ENCODE results near the gene AEN. TPM values are rescaled to one million over a fixed set of nuclear protein-coding genes. Genes with fewer than 3 reads are reported as not detected.

Gene AEN
- total RNA-seq, 6 donors from 2014 or later, result 7.5 to 37.6 (median 18.4) TPM

GRCh38 chr15:88646951-88647350 is 25.8 kb downstream of the AEN start:
- ATAC-seq (ENCODE audit: low FRiP score in 2 of 2) (no peak), DNase-seq (peak in 1 of 2 donors; percentile 5)
- Histone ChIP-seq H3K9me3 (no peaks in the 10 kb centered on the region), H3K36me3 (peaks cover 0 to 13% (median 2%) of the 10 kb centered on the region in 4 donors), H3K27ac (peak overlapping the region in 2 of 4 donors; percentile 7 to 92), H3K27me3 (no peaks in the 10 kb centered on the region), H3K4me3 (no peak overlapping the region), H3K4me1 (peaks cover 27 to 32% (median 30%) of the 10 kb centered on the region in 4 donors)
- TF ChIP-seq EP300 (IDR thresholded peaks at IDR 0.05) (no peak), POLR2A (IDR thresholded peaks at IDR 0.05) (no peak), CTCF (IDR thresholded peaks at IDR 0.05) (no peak), POLR2AphosphoS5 (IDR thresholded peaks at IDR 0.05) (no peak)
- 80 to 83% methylated on average over 5 of the region's 5 CpGs for WGBS, 2 donors

GRCh38 chr15:88647351-88648105 is 26.4 kb downstream of the AEN start:
- peaks cover 0 to 13% (median 2%) of the 10 kb centered on the region in 4 donors for H3K36me3 ChIP-seq
- no peaks in the 10 kb centered on the region for H3K9me3 ChIP-seq
- no peak overlapping the region for H3K4me3 ChIP-seq
- H3K27me3 ChIP-seq, result no peaks in the 10 kb centered on the region
- DNase-seq, result peak in 1 of 2 donors; percentile 65
- H3K27ac ChIP-seq, result peak overlapping the region in 3 of 4 donors; percentile 84 to 92 (median 85)
- TF ChIP-seq EP300 (IDR thresholded peaks at IDR 0.05) (peak in 1 of 4 donors; percentile 24), POLR2A (IDR thresholded peaks at IDR 0.05) (no peak)
- WGBS, 2 donors, result 79 to 88% methylated on average over 9 to 11 of the region's 11 CpGs
- ATAC-seq (ENCODE audit: low FRiP score in 2 of 2), result no peak
- H3K4me1 ChIP-seq, result peaks cover 27 to 32% (median 28%) of the 10 kb centered on the region in 4 donors

GRCh38 chr15:88648357-88649214 is 27.4 kb downstream of the AEN start:
- 71 to 75% methylated on average over 9 to 12 of the region's 12 CpGs for WGBS, 2 donors
- TF ChIP-seq EP300 (IDR thresholded peaks at IDR 0.05) (peak in 1 of 4 donors; percentile 41), POLR2AphosphoS5 (IDR thresholded peaks at IDR 0.05) (no peak)
- peaks cover 0 to 14% (median 3%) of the 10 kb centered on the region in 4 donors for H3K36me3 ChIP-seq
- no peaks in the 10 kb centered on the region for H3K9me3 ChIP-seq
- H3K27ac ChIP-seq, result peak overlapping the region; percentile 77 to 92 (median 84)
- H3K4me3 ChIP-seq, result no peak overlapping the region
- ATAC-seq (ENCODE audit: low FRiP score in 2 of 2) (peak in 1 of 2 donors; percentile 25), DNase-seq (peak in 1 of 2 donors; percentile 63)
- H3K27me3 ChIP-seq, result no peaks in the 10 kb centered on the region
- H3K4me1 ChIP-seq, result peaks cover 27 to 30% (median 30%) of the 10 kb centered on the region in 4 donors

GRCh38 chr15:88649286-88649733 is 28.2 kb downstream of the AEN start:
- H3K9me3 ChIP-seq, result no peaks in the 10 kb centered on the region
- ATAC-seq (ENCODE audit: low FRiP score in 2 of 2), result peak; percentile 6 to 43
- no peak overlapping the region for H3K4me3 ChIP-seq
- 29 to 50% methylated on average over 5 to 12 of the region's 12 CpGs for WGBS, 2 donors
- H3K4me1 ChIP-seq, result peaks cover 27 to 30% (median 30%) of the 10 kb centered on the region in 4 donors
- peak overlapping the region; percentile 77 to 92 (median 84) for H3K27ac ChIP-seq
- H3K36me3 ChIP-seq, result peaks cover 0 to 17% (median 3%) of the 10 kb centered on the region in 4 donors
- peak; percentile 57 to 81 for DNase-seq
- no peaks in the 10 kb centered on the region for H3K27me3 ChIP-seq
- TF ChIP-seq CTCF (IDR thresholded peaks at IDR 0.05) (no peak), EP300 (IDR thresholded peaks at IDR 0.05) (peak in 3 of 4 donors; percentile 62 to 85 (median 70)), POLR2AphosphoS5 (IDR thresholded peaks at IDR 0.05) (peak; percentile 39 to 92), POLR2A (IDR thresholded peaks at IDR 0.05) (no peak)

- H3K27ac ChIP-seq, result peak overlapping the region; percentile 77 to 92 (median 84)
- WGBS, 2 donors, result 78 to 88% methylated on average over 12 to 22 of the region's 23 CpGs
These were observed 28.8 kb downstream of the AEN start for GRCh38 chr15:88649753-88650551.

More at GRCh38 chr15:88649753-88650551, 28.8 kb downstream of the AEN start:
- peaks cover 0 to 24% (median 1%) of the 10 kb centered on the region in 4 donors for H3K36me3 ChIP-seq
- peak in 1 of 2 donors; percentile 20 for DNase-seq
- peak in 1 of 2 donors; percentile 4 for ATAC-seq (ENCODE audit: low FRiP score in 2 of 2)
- peaks cover 27 to 30% (median 30%) of the 10 kb centered on the region in 4 donors for H3K4me1 ChIP-seq
- H3K9me3 ChIP-seq, result no peaks in the 10 kb centered on the region
- H3K4me3 ChIP-seq, result no peak overlapping the region
- no peak for TF ChIP-seq POLR2A (IDR thresholded peaks at IDR 0.05)
- TF ChIP-seq CTCF (IDR thresholded peaks at IDR 0.05), result no peak
- TF ChIP-seq POLR2AphosphoS5 (IDR thresholded peaks at IDR 0.05), result no peak
- no peak for TF ChIP-seq EP300 (IDR thresholded peaks at IDR 0.05)
- no peaks in the 10 kb centered on the region for H3K27me3 ChIP-seq
